CD4-positive, alpha-beta T cell treated with Interleukin-10 for 1 hour (primary cell): Measurements from ENCODE around the gene CD6.
A peak's percentile ranks its signal among the peaks of the same experiment; 100 is the strongest.

Experiments
- DNase-seq: peaks from one replicate; pipeline ENCODE4 v3.0.0-alpha.2; 2020

CD6 gene

DNA sequence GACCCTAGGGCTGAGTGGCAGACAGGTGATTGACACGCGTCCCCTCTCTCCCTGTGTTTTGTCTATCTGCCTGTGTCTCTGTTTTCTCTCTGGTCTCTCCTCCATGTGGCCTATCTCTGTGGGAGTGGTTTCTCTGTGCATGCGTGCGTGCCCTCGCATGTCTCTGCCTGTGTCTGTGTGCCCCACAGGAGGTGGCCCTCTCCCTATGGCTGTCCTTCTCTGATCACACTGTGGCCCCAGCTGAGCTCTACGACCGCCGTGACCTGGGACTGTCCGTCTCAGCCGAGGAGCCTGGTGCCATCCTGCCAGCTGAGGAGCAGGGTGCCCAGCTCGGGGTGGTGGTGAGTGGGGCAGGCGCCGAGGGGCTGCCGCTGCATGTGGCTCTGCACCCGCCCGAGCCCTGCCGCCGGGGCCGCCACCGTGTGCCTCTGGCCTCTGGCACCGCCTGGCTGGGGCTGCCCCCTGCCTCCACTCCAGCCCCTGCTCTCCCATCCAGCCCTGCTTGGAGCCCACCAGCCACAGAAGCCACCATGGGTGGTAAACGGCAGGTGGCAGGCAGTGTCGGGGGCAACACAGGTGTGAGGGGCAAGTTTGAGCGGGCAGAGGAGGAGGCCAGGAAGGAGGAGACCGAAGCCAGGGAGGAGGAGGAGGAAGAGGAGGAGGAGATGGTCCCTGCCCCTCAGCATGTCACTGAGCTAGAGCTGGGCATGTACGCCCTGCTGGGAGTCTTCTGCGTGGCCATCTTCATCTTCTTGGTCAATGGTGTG lies 35.6 kb upstream of the CD6 start:
- no peak for DNase-seq

DNA sequence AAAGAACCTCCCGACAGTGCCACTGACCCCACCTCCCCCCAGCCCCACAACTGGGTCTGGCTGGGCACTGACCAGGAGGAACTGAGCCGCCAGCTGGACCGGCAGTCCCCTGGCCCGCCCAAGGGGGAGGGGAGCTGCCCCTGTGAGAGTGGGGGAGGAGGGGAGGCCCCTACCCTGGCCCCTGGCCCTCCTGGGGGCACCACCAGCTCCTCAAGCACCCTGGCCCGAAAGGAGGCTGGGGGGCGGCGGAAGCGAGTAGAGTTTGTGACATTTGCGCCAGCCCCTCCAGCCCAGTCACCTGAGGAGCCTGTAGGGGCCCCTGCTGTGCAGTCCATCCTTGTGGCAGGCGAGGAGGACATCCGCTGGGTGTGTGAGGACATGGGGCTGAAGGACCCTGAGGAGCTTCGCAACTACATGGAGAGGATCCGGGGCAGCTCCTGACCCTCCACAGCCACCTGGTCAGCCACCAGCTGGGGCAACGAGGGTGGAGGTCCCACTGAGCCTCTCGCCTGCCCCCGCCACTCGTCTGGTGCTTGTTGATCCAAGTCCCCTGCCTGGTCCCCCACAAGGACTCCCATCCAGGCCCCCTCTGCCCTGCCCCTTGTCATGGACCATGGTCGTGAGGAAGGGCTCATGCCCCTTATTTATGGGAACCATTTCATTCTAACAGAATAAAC lies 34.9 kb upstream of the CD6 start:
- no peak for DNase-seq

DNA sequence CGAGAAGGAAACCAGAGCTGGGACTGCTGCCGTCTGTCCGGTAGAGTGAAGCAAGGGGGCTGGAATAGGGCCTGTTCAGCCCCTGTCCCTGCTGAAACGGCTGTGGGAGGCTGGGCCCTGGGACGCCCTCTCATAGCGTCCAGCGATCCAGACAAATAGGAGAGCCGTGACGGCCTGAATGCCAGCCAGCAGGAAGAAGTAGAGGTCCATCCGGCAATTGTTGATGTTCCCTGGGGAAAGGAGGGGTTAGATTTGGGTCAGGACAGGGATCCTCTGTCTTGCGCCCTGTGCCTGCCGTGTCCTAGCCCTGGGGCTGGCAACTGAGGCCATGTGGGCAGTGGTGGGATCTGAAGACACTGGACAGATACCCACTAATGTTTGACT lies 34.3 kb upstream of the CD6 start:
- DNase-seq = no peak

DNA sequence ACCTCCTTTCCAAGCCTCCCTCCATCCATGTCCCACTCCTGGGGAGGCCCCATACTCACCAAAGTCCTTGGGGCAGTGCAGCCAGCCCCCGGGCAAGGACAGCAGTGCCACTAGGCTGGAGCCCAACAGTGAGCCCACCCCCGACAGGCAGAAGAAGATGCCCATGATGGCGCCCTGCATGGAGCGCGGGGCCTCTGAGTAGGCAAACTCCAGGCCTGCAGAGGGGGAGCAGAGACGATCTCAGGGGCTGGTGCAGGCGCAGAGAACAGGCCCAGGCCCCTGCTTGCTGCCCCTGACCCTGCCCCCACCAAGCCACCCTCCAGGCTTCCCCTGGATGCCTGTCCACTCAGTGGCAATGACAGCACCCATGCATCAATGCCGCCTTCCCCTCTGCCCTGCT lies 33.7 kb upstream of the CD6 start:
- DNase-seq = no peak

DNA sequence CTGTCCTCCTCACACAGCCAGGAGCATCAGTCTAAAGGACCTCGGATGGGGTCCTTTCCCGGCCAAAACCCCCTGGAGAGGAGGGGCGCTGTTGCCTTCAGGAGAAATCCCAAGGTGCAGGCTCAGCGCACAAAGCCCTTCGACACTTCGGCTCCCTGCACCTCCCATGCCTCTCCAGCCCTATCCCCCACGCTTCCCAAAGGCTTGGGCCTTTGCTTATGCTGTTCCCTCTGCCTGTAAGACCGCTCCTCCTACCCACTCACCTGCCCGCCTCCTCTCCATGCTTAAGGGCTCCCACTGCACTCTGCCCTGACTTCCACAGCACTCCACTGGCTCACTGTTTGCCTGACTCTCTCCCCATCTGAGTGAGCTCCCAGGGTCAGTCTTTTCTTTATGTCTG lies 33.0 kb upstream of the CD6 start:
- DNase-seq = no peak

DNA sequence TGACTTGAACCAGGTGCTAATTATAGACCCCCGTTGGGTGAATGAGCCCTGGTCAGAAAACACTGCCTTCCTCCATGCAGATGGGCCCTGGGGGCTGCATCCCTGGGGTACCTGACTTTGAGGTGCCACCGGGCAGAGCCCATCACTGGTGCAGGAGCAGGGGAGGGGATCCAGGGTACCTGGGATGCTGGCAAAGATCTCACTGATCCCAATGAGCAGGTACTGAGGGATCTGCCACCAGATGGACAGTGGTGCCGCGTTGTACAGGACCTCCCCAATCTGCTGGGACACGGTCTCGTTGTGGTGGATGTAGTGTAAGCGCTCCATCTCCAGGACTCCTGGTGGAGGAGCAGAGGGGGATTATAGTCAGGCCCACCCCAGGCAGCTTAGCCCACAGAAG lies 32.2 kb upstream of the CD6 start:
- no peak for DNase-seq

DNA sequence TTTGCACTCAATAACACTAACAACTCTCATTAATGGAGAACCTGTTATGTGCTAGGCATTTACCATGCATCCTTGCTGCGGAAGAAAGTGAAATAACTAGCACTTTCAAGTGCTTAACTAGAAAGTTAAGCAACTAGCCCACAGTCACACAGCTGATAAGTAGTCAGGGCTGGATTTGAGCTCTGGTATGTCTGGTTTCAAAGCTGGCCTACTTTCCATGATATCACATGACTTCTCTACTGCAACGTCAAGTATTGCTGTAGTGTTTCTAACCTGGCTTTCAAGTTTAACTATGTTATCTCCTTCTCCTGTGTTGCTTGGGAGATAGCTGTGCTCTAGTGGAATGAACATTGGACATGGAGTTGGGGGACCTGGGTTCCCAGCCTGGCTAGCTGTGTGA lies 31.6 kb upstream of the CD6 start:
- no peak for DNase-seq

DNA sequence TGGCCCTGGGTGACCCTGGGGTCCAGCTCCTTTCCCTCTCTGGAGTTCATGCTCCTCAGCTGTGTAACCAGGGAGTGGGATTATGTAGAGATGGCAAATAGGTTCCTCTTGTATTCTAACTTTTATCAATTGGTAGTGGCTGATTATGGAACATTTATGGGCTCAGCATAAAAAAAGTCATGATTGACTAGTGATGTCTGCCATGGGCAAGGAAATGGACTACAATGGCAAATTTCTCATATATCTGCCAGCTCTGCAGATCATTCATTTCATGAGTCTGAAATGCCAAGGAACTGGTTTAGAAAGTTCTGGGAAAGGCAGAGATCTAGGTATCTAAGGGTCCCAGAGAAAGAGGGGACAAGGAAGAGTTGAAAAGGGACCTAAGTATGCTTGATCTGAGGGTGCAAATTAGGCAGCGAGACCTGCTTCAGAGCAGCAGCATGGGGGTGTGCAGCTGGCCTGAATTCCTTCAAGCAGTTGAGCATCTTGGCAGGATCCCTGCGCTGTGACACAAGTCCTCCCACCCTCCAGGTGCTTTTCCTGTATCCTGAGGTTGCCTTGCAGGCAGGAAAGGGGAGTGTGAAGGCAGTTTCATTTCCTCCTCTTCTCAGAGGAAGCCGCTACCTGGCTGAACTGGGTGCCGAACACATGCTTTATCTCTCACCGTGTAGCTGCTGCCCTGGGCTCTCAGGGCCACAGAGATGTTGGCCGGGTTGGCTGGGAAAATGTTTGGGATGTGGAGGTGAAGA lies 29.9 kb upstream of the CD6 start:
- no peak for DNase-seq

DNA sequence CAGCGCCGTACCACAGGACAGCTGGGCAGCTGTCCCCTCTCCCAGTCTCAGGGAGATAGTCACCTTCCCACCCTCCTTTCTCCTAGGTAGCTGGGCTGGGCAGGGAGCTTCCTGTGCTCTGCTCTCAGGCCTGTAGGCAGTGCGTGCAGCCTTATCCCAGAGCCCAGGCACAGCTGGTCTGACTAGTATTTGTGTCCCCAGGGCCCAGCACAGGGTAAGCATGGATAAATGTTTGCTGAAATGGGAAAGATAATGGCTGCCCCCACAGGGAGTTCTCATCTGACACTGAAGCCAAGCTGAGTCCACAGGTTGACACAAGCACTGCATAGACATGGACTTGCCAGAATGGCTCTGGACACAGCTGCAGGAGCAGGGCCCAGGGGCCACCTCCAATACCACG lies 29.3 kb upstream of the CD6 start:
- DNase-seq = no peak

DNA sequence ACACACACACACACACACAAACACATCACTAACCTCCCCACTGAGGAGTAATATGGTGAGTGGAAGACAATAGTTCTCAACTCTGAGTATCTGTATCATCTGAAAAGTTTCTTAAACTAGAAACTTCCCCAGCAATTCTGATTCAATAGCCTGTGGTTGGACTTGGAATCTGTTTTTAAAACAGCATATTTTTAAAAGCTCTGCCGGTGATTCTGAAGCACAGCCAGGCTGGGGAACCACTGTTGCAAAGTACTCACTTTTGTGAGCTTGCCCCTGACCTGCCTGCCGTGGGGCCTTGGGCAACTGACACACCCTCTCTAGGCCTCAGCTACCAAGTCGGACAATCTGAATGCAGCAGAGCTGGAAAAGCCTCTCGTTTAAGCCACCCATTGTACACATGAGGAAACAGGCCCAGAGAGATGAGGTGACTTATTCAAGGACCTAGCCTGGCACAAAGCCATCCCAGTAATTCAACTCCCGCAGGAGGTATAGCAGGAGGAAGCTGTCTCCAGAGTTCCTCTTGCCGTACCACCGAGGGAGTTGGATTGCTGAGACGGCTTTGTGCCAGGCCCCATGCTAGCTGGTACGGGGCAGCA lies 28.4 kb upstream of the CD6 start:
- DNase-seq = no peak

DNA sequence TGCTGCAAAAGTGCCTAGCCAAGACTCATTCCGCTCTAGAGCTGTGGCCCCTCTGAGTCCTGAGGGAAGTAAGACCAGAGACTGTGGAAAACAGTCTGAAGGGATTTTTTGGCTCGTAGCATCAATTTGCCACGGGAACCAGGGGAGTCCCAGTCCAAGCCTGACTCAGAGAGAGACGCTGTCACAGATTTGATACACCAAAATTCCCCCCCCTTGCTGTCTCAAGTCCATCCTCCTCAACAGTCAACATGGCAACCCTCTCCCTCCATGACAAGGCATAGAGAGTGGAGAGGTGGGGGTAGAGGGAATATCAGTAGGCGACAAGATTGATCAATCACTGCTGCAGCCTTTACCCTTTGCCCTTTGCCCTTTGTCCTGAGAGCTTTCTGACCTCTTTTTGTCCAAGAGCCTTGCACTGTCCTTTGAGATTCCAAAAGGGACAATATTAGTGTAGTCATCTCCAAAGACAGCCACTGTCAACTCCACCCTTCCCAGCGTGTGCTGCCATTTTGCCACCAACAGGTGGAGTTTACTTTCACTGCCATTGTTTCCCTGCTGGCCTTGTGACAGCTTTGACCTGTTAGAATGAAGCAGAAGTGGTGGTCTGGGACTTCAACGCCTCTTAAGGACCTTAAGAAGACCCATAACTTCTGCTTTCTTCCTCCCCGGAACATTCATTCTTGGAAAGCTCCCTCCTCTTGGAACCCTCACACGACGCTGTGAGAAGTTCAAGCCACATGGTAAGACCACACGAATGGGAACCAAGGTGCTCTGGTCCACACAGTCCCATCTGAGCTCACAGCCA lies 26.8 kb upstream of the CD6 start:
- no peak for DNase-seq

DNA sequence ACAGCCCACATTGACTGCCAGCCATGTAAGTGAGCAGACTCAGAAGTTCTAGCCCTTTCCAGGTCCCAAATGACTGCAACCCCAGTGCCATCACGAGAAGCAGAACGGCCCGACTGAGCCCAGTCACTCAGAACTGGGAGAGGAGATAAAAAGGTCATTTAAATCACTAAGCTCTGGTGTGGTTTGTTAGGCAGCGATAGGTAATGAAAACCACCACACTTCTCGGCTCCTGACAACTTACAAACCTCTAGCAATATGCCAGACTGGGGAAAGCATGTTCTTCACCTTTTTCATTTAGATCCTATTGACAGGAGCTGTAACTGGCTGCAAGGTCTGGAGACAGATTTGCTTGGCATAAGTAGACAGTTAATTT lies 26.2 kb upstream of the CD6 start:
- DNase-seq = no peak

DNA sequence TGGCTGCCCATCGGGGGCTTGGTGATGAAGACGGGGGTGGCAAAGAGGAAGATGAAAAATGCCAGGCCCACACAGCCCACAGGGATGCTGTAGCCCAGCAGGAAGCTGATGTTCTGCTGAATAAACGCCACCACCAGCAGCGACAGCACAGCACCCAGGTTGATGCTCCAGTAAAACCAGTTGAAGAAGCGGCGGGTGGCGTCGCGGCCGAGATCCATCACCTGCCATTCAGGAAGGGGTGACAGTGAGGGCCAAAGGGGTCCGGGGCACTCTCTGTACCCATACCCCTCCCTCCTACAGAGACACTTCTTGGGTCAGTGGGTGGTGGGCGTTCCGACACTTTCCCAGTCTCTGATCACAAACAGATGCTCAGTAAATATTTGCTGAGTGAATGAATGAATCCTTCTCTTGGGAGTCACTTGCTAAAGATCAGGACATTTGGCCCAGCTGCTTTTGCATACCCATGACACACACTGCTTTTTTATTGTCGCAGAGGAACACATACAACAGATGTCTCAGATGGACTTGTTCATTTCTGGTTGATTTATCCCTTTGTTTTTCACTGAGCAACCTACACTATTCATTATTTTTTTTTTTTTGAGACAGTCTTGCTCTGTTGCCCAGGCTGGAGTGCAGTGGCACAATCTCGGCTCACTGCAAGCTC lies 24.7 kb upstream of the CD6 start:
- no peak for DNase-seq

DNA sequence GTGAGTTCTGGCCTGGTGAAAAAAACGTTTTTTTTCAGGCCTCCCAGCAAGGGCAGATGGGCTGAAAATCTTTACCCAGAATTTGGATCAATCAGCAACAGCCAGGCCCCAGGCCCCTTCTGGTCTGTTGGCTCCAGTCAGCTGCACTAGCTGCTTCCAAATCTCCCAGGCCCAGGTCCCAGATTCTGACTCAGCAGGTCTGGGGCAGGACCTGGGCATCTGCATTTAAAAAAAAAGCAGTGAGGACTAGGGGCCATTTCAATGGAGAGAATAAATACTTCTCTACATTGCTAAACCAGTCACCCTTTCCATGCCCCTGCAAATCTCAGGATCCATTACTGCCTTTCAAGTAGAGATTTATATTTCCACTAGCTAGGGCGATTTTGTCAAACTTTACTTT lies 23.8 kb upstream of the CD6 start:
- no peak for DNase-seq

DNA sequence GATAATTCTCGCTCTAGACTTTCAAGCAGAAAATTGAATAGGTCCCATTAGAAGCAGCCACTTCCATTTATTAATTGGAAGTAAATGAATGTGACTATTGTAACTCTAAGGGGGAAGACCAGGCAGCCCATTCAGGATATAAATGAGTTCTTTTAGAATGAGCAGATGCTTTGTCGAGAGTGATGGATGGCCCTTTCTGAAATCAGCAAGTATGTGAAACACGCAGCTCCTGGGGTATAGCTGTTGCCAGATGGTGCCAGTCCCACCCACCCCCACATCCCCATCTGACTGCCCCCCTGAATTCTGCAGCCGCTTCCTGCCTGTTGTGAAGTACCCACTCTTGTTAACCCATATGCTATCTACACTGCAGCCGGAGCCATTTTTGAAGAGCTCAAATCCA lies 23.2 kb upstream of the CD6 start:
- no peak for DNase-seq

DNA sequence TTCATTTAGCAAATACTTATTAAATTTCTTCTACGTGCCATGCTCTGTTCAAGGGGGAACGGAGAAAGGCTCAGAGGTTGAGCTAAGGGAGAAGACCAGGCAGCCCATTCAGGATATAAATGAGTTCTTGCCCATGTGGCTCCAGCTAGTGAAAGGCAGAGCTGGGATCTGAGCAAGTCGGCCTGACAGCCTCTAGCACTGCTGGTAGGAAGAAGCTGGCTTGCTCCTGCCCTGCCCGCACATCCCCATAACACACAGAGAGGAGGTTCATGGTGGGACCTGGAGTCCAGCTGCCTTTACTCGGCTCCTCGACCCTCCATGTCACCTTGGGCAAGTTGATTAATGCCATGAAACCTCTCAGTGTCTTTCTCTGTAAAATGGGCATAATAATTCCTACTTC lies 21.5 kb upstream of the CD6 start:
- no peak for DNase-seq

DNA sequence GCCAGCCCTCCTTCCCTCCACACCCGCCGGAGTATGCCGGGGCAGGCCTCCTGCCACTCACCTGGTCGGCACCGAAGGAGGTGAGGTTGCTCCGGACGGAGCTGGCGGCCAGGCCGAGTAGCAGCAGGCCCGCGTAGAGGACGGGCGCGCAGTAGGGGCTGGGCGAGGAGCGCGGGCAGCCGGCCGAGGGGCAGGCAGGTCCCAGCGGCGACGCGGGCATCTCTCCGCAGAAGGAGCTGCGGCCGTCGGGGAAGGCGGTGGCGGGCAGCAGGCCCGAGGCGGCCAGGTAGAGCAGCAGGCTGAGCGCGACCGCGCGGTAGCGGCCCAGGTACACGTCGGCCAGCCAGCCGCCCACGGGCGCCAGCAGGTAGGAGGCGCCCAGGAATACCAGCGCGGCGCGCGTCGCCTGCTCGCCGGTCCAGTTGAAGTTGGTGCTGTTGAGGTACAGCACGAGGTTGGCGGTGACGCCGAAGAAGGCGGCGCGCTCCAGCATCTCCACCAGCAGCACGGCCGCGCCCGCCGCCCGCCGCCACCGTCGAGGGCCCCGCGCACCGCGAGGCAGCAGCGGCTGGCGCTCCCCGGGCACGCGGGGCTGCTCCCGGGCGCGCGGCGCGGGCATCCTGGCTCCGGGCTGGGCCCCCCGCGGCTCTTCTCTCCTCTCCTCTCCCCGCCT lies 20.4 kb upstream of the CD6 start:
- DNase-seq = peak; percentile 20

DNA sequence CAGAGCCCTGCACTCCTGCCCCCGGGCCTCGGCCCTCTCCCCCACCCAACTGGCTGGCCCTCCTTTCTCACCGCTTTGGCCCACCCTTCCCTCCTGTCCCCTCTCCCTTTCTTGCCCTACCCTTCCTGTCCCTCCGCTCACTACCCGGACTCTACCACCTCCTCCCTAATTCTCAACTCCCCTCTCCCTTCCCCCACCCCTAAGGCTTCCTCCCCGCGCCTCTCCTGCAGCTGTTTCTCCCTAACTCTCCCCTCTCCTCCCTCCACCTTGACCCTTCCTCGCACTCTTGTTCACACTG lies 19.9 kb upstream of the CD6 start:
- no peak for DNase-seq

DNA sequence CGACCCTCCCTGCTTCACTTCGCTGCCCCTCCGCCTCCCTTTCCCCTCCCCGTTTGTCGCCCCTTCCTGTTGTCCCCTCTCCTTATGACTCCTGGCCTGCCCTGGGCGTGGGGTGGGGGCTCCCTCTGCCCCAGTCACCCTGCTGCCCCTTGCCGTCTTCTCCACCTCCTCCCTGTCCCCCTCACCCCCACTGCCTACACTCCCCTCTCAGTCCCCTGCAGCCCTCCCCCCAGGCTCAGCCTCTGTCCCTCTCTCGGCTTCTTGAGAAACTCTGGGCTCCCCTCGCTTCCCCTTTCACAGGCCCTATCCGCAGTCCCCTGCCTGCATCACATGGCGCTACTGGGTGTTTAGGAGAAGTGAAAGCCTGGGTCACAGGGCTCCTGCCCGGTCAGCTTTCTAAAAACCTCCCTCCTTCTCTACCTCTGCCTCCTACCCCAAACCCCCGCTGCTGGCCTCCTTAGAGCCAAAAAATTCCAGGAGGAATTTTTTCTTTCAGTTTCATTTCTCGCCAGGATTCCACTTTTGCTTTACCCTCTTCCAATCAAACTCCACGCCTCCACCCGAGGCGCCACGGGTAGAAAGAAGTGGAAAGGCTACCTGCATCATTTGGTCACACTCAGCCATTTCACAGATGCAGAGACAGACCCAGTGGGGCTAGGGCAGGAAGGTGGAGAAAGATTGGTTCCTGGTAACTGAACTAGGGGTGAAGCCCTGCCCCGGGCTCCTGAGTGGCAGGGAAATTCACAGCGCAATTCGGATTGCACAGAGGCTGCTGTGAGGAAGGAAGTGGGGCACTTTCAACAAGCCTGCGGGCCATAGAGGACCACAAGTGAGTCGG lies 19.4 kb upstream of the CD6 start, which contains the start of gene SLC15A3:
TSS of gene SLC15A3 (minus strand) at position 273 of the 838 bp plus-strand sequence. CDS start 625 bp downstream, outside the sequence.
- peak; percentile 38 for DNase-seq

DNA sequence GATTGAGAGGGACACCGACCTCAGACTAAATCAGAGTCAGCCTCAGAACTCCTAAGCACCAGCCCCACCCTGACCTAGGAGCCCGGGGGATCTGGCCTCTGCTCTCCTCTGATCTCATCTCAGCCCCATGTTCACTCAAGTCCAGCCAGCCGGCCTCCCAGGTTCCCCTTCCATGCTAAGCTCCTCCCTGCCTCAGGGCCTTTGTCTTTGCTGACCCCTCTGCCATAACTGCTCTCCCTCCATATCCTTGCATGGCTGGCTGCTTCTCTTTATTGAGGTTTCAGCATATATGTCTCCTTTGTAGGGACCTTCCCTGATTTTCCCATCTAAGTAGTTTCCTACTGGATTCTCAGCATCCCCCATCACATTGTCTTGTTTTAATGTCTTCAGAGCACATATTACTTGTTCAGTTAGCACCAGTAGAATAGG lies 18.7 kb upstream of the CD6 start:
- no peak for DNase-seq

DNA sequence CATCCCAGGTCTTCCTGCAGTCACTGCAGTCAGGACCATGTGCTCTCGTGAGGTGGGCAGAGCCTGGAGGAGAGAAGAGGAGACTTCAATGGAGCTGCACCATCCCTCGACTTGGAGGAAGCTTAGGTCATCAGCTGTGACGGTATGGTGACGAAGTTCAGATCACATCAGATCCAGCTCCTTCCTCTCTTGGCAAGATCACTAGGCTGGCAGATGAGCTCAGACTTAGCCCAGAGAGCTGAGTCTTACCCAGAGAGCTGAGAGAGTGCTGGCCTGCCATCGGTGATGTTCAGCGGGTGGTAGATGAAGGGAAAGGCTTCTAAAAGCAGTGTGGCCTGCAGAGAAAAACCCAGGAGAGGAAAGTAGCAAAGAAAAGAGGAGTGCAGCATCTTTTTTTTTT lies 17.7 kb upstream of the CD6 start:
- no peak for DNase-seq
